H1 (cell line): Measurements from ENCODE around the gene CRYBG1. TPM values are rescaled to one million over a fixed set of nuclear protein-coding genes. Genes with fewer than 3 reads are reported as not detected.

Source experiments
- CTCF ChIA-PET: fragments of 300-600 bp; sonication (Branson Sonifier 250); formaldehyde crosslinking; loops from one replicate; lab custom pipeline; 2021; ENCODE audit not compliant: partially characterized antibody; lab: Charles Lee
- POLR2A ChIA-PET: fragments of 300-600 bp; sonication (Branson Sonifier 250); formaldehyde crosslinking; loops from one replicate; lab custom pipeline; 2021; ENCODE audit warnings: inconsistent platforms; ENCODE audit not compliant: partially characterized antibody; lab: Charles Lee
- DNase-seq, 2 experiments: peaks; one replicate each; pipeline versions ENCODE4 v3.0.0 to v3.0.0-alpha.2; 2010 to 2022; ENCODE audit warnings: low spot score in 2 of 2, low read depth in 1 of 2, mixed read lengths in 1 of 2
- FAIRE-seq: peaks from 2 replicates; lab custom pipeline; 2011; peaks lifted over from hg19 to GRCh38; lab: Jason Lieb, UNC
- H2AFZ ChIP-seq: 2 replicates; pipeline ENCODE4 v1.8.1; 2012; ENCODE audit warnings: low read length, inconsistent platforms
- H2AK5ac ChIP-seq: 2 replicates; pipeline ENCODE4 v1.6.1; 2013; ENCODE audit warnings: low read depth, low read length
- H2BK120ac ChIP-seq: replicated peaks from 2 replicates; pipeline ENCODE3; 2013; ENCODE audit warnings: low read depth, low read length, inconsistent platforms
- H2BK12ac ChIP-seq: 2 replicates; pipeline ENCODE4 v1.6.1; 2013; ENCODE audit warnings: low read depth, low read length
- H2BK15ac ChIP-seq: 2 replicates; pipeline ENCODE4 v1.6.1; 2013; ENCODE audit warnings: low read length
- H2BK20ac ChIP-seq: 2 replicates; pipeline ENCODE4 v1.6.1; 2013; ENCODE audit warnings: low read length
- H2BK5ac ChIP-seq: 2 replicates; pipeline ENCODE4 v1.6.1; 2013; ENCODE audit warnings: low read depth, low read length
- H3K14ac ChIP-seq: 2 replicates; pipeline ENCODE4 v1.6.1; 2013; ENCODE audit warnings: inconsistent platforms; ENCODE audit not compliant: insufficient read length
- H3K18ac ChIP-seq: 2 replicates; pipeline ENCODE4 v1.6.1; 2013; ENCODE audit warnings: low read length; ENCODE audit errors: extremely low read depth
- H3K23ac ChIP-seq: 2 replicates; pipeline ENCODE4 v1.6.1; 2013; ENCODE audit warnings: inconsistent platforms; ENCODE audit not compliant: insufficient read length
- H3K23me2 ChIP-seq: 2 replicates; pipeline ENCODE4 v1.6.1; 2013; ENCODE audit warnings: low read depth, low read length
- H3K27ac ChIP-seq: 2 replicates; pipeline ENCODE4 v1.6.1; 2011; ENCODE audit warnings: low read depth, low read length, inconsistent platforms
- H3K27me3 ChIP-seq, 4 experiments: replicated peaks in 1 of 4; 1 replicate in 1 of 4; 2 replicates in 3 of 4; pipeline versions ENCODE4 v1.6.1 to v1.8.1; 2011 to 2013; ENCODE audit warnings: low read length in 3 of 4, mild to moderate bottlenecking in 3 of 4, inconsistent platforms in 2 of 4, mixed read lengths in 2 of 4, moderate library complexity in 1 of 4; ENCODE audit not compliant: control insufficient read depth in 3 of 4, insufficient read depth in 3 of 4; ENCODE audit errors: extremely low read depth in 1 of 4
- H3K36me3 ChIP-seq, 4 experiments: 2 replicates each; pipeline versions ENCODE4 v1.6.1 to v1.8.1; 2011 to 2013; ENCODE audit warnings: mild to moderate bottlenecking in 4 of 4, low read length in 3 of 4, moderate library complexity in 2 of 4, control low read depth in 1 of 4, inconsistent platforms in 1 of 4; ENCODE audit not compliant: insufficient read depth in 4 of 4, control insufficient read depth in 2 of 4
- H3K4ac ChIP-seq: replicated peaks from 2 replicates; pipeline ENCODE3; 2013; ENCODE audit warnings: low read length, low read depth, mixed read lengths, inconsistent platforms; ENCODE audit not compliant: insufficient read length
- H3K4me1 ChIP-seq, 4 experiments: replicated peaks in 1 of 4; 1 replicate in 1 of 4; 2 replicates in 3 of 4; pipeline versions ENCODE4 v1.6.1 to v1.8.1; 2011 to 2013; ENCODE audit warnings: low read length in 3 of 4, inconsistent platforms in 2 of 4, mixed read lengths in 1 of 4; ENCODE audit not compliant: insufficient read depth in 4 of 4, control insufficient read depth in 3 of 4
- H3K4me2 ChIP-seq, 2 experiments: 2 replicates each; pipeline versions ENCODE4 v1.6.1 to v1.8.1; 2011 to 2013; ENCODE audit warnings: low read depth in 2 of 2, low read length in 2 of 2, control low read depth in 1 of 2, inconsistent platforms in 1 of 2, mild to moderate bottlenecking in 1 of 2; ENCODE audit not compliant: insufficient read depth in 1 of 2
- H3K4me3 ChIP-seq, 4 experiments: fragments of 200-600, 300-600 bp in 1 of 4; sonication (generic), shearing (Covaris generic), sonication (Bioruptor Twin) in 1 of 4; 2 replicates each; pipeline versions ENCODE4 v1.5.1 to v1.8.1; 2011 to 2016; ENCODE audit warnings: low read length in 4 of 4, low read depth in 3 of 4, control low read depth in 2 of 4, inconsistent platforms in 2 of 4, mild to moderate bottlenecking in 2 of 4, mixed read lengths in 1 of 4, moderate library complexity in 1 of 4; ENCODE audit not compliant: insufficient read depth in 2 of 4; ENCODE audit errors: extremely low read depth in 1 of 4
- H3K56ac ChIP-seq: replicated peaks from 2 replicates; pipeline ENCODE3; 2013; ENCODE audit warnings: low read depth, mild to moderate bottlenecking, mixed read lengths, low read length, inconsistent platforms; ENCODE audit not compliant: insufficient read length
- H3K79me1 ChIP-seq: 2 replicates; pipeline ENCODE4 v1.6.1; 2013; ENCODE audit warnings: low read depth, low read length, control low read depth
- H3K79me2 ChIP-seq, 2 experiments: 2 replicates each; pipeline versions ENCODE4 v1.6.1 to v1.8.1; 2012 to 2013; ENCODE audit warnings: low read length in 2 of 2, mild to moderate bottlenecking in 2 of 2, inconsistent platforms in 1 of 2; ENCODE audit not compliant: insufficient read depth in 2 of 2, control insufficient read depth in 1 of 2
- H3K9ac ChIP-seq, 4 experiments: replicated peaks in 1 of 4; 1 replicate in 1 of 4; 2 replicates in 3 of 4; pipeline versions ENCODE4 v1.6.1 to v1.8.1; 2011 to 2013; ENCODE audit warnings: low read depth in 3 of 4, low read length in 3 of 4, control low read depth in 2 of 4, mild to moderate bottlenecking in 2 of 4, moderate library complexity in 2 of 4, inconsistent platforms in 1 of 4; ENCODE audit errors: extremely low read depth in 1 of 4
- H3K9me3 ChIP-seq, 2 experiments: 2 replicates each; pipeline versions ENCODE4 v1.6.1 to v1.8.1; 2012 to 2013; ENCODE audit warnings: mild to moderate bottlenecking in 2 of 2, moderate library complexity in 2 of 2, control low read depth in 1 of 2, inconsistent platforms in 1 of 2, low read depth in 1 of 2, low read length in 1 of 2, mixed read lengths in 1 of 2; ENCODE audit not compliant: insufficient read depth in 2 of 2
- H4K20me1 ChIP-seq, 2 experiments: replicated peaks in 1 of 2; 2 replicates each; pipeline versions ENCODE3 to v1.8.1; 2011 to 2013; ENCODE audit warnings: inconsistent platforms in 2 of 2, low read length in 2 of 2, mild to moderate bottlenecking in 1 of 2; ENCODE audit not compliant: insufficient read depth in 2 of 2, control insufficient read depth in 1 of 2
- H4K5ac ChIP-seq: 2 replicates; pipeline ENCODE4 v1.6.1; 2013; ENCODE audit warnings: low read length, low read depth, mixed read lengths, inconsistent platforms; ENCODE audit not compliant: insufficient read length
- H4K8ac ChIP-seq: 2 replicates; pipeline ENCODE4 v1.8.0; 2013; ENCODE audit warnings: mild to moderate bottlenecking, moderate library complexity, low read length, inconsistent platforms; ENCODE audit not compliant: insufficient read depth; ENCODE audit errors: extremely low read depth
- H4K91ac ChIP-seq: replicated peaks from 2 replicates; pipeline ENCODE3; 2013; ENCODE audit warnings: low read length, mixed read lengths, inconsistent platforms; ENCODE audit not compliant: insufficient read length
- ASH2L ChIP-seq: fragments of 200-600, 300-600 bp; sonication (generic); IDR thresholded peaks from one replicate; pipeline ENCODE4 v1.7.1; 2017; ENCODE audit warnings: low read length
- HDAC6 ChIP-seq: IDR thresholded peaks from one replicate; pipeline ENCODE4 v1.7.1; 2012; ENCODE audit warnings: low read depth, mild to moderate bottlenecking, inconsistent platforms, low read length, moderate library complexity
- NRF1 ChIP-seq: IDR thresholded peaks from 2 replicates; pipeline ENCODE4 v1.6.1; 2011; ENCODE audit warnings: mild to moderate bottlenecking, low read depth, low read length, improper control_type of control experiment
- RAD21 ChIP-seq, 2 experiments: IDR thresholded peaks in 1 of 2; conservative IDR thresholded peaks in 1 of 2; 2 replicates each; pipeline ENCODE4 v1.6.1; 2011; ENCODE audit warnings: low read depth in 2 of 2, low read length in 2 of 2, improper control_type of control experiment in 1 of 2, inconsistent platforms in 1 of 2, mild to moderate bottlenecking in 1 of 2, moderate library complexity in 1 of 2
- WGBS, 2 experiments: shearing (Covaris generic) in 1 of 2; methylation state at CpG; one replicate each; pipeline versions ENCODE4 v1.1.6 to v1.1.7; 2013 to 2015; ENCODE audit warnings: low lambda C conversion rate in 2 of 2, mixed read lengths in 2 of 2, inconsistent platforms in 1 of 2, low coverage in 1 of 2, missing lambda C conversion rate in 1 of 2; ENCODE audit not compliant: insufficient replicate concordance in 2 of 2, insufficient coverage in 1 of 2, insufficient read length in 1 of 2; ENCODE audit errors: extremely low coverage in 1 of 2, missing lambda C conversion rate in 1 of 2; 5-methylcytosine and 5-hydroxymethylcytosine counted together
- polyA plus RNA-seq, 7 experiments: library from polyadenylated mRNA; depleted of rRNA in 3 of 7; stranded (reverse) in 5 of 7; unstranded in 2 of 7; fragments of >200 nt in 5 of 7; fragments of 200-250 nt in 2 of 7; gene quantifications; 1 replicate in 5 of 7; 2 replicates in 1 of 7; 4 replicates in 1 of 7; pipeline versions ENCODE4 v1.2.1 to v1.2.3, GENCODE V29; 2011 to 2013; ENCODE audit warnings: missing spikeins in 2 of 7, mixed read lengths in 2 of 7
- total RNA-seq: library from RNA; stranded (reverse); fragmentation: NEBNext Ultra II Directional; extraction: Animal tissue kit (Norgen Biotek cat#: 25700); gene quantifications from 2 replicates; pipeline ENCODE4 v1.2.1, GENCODE V29; 2021

Gene CRYBG1
- total and polyA plus RNA-seq, 2 of the 8 experiments (the other 6 are each of a cell fraction or from before 2014, with no cell fraction given) = 2.2 to 11.6 TPM

DNA sequence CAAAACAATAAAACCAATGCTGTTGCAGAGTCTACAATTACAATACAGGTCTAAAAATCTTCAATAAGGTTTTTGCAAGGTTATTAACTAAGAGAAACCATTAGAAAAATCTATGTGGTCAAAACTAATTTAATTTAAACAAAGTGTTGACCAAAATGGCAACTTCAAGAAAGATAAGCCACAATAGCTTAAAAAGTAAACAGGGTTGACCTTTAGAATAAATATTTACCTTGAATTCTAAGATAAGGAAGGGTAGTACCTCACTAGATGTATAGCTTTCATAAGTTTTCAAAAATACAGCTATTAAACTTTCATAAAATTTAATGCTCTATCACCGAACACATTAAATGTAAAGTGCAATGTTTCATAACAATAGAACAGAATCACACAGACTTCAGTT is 257.3 kb downstream of the CRYBG1 start:
- Histone ChIP-seq H2BK120ac (no peak overlapping the region), H3K4me2 (no peak overlapping the region), H3K27me3 (no peaks in the 10 kb centered on the region), H3K9me3 (peaks cover 8 to 9% of the 10 kb centered on the region in 2 experiments), H3K9ac (no peak overlapping the region)
- FAIRE-seq = no peak
- TF ChIP-seq RAD21 (IDR thresholded peaks at IDR 0.05 in 1 of 2, conservative IDR thresholded peaks at IDR 0.05 in 1 of 2; ENCODE audit: low read depth in 2 of 2, low read length in 2 of 2) (no peak), HDAC6 (no peak), ASH2L (no peak), NRF1 (no peak)
- TF ChIP-seq, all 59 proteins: peak for 0
- H2AK5ac ChIP-seq = no peak overlapping the region
- no peak overlapping the region for H3K23ac ChIP-seq
- no peak overlapping the region for H3K4ac ChIP-seq
- no peak overlapping the region for H3K14ac ChIP-seq
- no peak overlapping the region for H2BK15ac ChIP-seq
- no peak overlapping the region for H2BK20ac ChIP-seq
- H4K20me1 ChIP-seq = no peaks in the 10 kb centered on the region
- CTCF ChIA-PET = interaction anchor here (1.3 to 5.7 kb wide), 3 partner anchors 8 to 380 kb away, joined by 3 to 52 read pairs (median 6); no protein-coding TSS in a partner anchor
- no peak overlapping the region for H4K5ac ChIP-seq
- no peaks in the 10 kb centered on the region for H3K79me1 ChIP-seq
- no peak for DNase-seq
- H4K8ac ChIP-seq = no peak overlapping the region
- peaks cover 5 to 20% (median 11%) of the 10 kb centered on the region in 4 experiments; a peak in 6 of 7 replicates for H3K4me1 ChIP-seq
- 91% methylated on average over 1 of the region's 1 CpG; no CpG with 5 or more reads in 1 of the 2 experiments for WGBS, 2 experiments
- no peaks in the 10 kb centered on the region for H3K23me2 ChIP-seq
- POLR2A ChIA-PET = interaction anchor here (0.9 to 1.1 kb wide), 2 partner anchors 10 to 78 kb away, joined by 3 to 7 read pairs; no protein-coding TSS in a partner anchor
- no peak overlapping the region for H2AFZ ChIP-seq
- no peak overlapping the region for H2BK5ac ChIP-seq
- H3K36me3 ChIP-seq = peaks cover 2 to 21% (median 13%) of the 10 kb centered on the region in 4 experiments; a peak in 6 of 8 replicates
- no peak overlapping the region for H4K91ac ChIP-seq
- no peak overlapping the region for H3K18ac ChIP-seq
- H3K4me3 ChIP-seq = no peak overlapping the region
- no peak overlapping the region for H3K56ac ChIP-seq
- H2BK12ac ChIP-seq = no peak overlapping the region
- H3K27ac ChIP-seq = no peak overlapping the region
- no peaks in the 10 kb centered on the region for H3K79me2 ChIP-seq
